Stimulated activated CD8-positive, alpha-beta memory T cell treated with anti-CD3 and anti-CD28 coated beads, Interleukin-15, amount 100 ng/mL, for 1 hour (primary cell): Measurements from ENCODE around the gene NCBP2L.
A peak's percentile ranks its signal among the peaks of the same experiment; 100 is the strongest.
"Not testable (repeated sequence)": the region's sequence is repeated elsewhere in the genome, so short reads cannot be mapped to it uniquely, and the experiment has no call there.

Source experiments
- DNase-seq: peaks from one replicate; pipeline ENCODE4 v3.0.0-alpha.2; 2020; ENCODE audit warnings: low read depth

Gene NCBP2L

DNA sequence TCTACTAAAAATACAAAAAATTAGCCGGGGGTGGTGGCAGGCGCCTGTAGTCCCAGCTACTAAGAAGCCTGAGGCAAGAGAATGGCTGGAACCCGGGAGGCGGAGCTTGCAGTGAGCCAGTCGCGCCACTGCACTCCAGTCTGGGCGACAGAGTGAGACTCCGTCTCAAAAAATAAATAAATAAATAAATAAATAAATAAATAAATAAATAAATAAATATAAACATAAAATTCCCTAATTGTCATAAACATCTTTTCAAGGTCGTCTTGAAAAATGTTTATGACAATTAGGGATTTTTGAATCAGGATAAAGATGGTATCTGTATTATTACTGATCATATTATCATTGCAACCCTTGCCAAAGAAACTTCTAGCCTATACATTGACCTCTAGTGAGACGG lies 32.5 kb downstream of the NCBP2L start:
- not testable (repeated sequence) for DNase-seq

DNA sequence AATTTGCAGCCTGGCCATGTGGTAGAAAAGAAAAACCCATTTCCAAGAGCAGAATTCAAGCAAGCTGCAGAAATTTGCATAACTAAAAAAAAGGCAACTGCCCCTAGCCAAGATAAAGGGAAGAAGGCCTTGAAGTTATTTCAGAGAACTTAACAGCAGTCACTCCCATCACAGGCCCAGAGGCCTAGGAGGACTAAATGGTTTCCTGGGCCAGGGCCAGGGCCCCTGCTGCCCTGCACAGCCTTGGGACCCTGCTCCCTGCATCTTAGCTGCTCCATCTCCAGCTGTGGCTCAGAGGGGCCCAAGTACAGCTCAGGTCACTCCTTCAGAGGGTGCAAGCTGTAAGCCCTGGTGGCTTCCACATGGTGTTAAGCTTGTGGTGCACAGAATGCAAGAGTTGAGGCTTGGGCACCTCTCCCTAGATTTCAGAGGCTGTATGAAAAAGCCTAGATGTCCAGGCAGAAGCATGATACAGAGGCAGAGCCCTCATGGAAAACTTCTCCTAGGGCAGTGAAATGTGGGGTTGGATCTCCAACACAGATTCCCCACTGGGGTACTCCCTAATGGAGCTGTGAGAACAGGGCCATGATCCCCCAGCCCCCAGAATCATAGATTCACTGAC lies 41.5 kb downstream of the NCBP2L start:
- no peak for DNase-seq

DNA sequence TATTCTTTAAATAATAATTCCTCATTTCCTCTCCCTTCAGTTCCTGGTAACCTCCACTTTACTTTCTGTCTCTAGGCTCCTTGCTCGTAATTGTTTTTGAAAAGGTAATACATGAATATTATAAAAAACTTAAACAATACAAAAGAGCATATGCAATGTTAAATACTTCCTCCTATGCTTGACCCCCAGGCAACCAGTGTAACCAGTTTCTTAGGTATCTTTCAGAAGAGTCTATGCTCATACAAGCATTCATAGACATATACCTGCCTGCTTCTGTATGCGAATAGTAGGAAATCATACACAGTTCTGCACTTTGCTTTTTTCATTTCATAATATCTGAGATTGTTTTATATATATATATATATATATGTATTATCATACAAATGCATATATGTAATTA lies 45.5 kb downstream of the NCBP2L start:
- no peak for DNase-seq

DNA sequence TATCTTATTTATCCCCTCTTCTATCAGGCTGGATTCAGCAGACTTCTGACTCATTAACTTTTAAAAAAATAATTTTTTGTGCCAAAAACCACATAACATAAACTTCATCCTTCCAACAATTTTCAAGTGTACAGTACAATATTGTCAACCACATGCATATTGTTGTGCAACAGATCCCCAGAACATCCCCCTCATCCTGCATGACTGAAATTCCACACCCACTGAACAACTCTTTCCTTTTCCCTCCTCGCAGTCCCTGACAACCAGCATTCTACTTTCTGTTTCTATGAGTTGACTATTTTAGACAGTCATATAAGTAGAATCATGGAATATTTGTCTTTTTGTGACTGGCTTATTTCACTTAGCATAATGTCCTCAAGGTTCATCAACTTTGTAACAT lies 45.9 kb downstream of the NCBP2L start:
- no peak for DNase-seq

DNA sequence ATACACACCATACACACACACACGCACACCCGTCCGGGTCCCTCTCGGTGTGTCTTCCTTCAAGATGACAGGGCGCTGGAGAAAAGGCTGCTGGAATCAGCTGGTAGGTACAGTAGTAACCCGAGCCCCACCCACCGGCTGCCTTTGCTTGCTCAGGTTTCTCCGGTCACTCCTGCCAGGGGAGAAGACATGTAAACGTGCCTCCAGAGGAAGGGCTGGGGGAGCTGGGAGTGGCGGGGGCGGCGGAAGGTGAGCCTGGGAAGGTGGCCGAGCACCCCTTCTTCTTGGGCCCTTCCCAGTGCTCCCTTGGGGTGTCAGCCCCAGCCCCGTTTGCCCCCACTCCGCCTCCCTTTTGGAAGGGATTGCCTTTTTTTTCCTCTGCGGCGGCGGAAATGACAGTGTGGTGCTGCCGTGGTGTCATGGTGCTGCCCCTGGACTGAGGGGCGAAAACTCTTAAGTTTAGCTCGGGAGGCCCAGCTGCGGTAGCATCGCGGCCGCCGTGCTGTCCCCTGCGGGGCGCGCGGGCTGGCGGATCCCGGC lies 48.2 kb downstream of the NCBP2L start, which contains the start of gene MID2:
TSS of gene MID2 (plus strand) at position 169 of the 540 bp plus-strand sequence. CDS start 561 bp downstream, outside the sequence.
- DNase-seq, result peak; percentile 8

DNA sequence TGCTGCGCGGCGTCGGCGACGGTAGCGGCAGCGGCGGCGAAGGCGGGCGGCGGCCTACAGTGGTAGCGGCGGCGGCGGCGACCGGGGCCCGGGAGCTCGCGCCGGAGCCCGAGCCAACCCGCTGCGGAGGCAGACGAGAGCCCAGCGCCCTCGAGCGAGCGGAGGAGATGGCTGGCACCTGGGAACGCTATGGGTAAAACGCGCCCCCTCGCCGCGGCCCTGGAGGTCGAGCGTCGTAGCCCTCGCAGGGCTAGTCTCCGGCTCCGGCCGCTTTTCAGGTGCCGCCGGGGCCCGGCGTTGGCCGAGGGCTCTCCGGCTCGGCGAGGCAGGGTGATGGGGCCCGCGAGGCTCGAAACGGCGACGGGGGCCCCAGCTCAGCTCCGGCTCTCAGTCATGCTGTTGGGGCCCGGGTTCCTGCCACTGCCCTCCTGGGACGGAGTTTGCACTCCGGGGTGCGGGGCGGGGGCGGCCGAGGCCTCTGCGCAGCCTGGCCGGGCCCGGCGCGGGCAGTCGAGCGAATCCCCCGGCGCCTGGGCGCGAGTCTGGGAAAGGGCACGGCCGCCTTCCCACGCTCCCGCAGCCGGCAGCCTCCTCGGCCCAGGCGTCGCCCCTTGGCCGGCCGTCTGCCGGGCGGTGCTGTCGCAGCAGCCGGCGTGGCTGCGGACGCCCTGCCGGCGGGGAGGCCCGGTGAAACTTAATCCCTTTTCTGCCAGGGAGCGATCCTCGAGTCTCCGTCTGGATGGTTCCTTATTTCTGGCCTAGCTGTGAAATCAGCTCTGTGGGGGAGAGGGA lies 48.9 kb downstream of the NCBP2L start:
- no peak for DNase-seq

DNA sequence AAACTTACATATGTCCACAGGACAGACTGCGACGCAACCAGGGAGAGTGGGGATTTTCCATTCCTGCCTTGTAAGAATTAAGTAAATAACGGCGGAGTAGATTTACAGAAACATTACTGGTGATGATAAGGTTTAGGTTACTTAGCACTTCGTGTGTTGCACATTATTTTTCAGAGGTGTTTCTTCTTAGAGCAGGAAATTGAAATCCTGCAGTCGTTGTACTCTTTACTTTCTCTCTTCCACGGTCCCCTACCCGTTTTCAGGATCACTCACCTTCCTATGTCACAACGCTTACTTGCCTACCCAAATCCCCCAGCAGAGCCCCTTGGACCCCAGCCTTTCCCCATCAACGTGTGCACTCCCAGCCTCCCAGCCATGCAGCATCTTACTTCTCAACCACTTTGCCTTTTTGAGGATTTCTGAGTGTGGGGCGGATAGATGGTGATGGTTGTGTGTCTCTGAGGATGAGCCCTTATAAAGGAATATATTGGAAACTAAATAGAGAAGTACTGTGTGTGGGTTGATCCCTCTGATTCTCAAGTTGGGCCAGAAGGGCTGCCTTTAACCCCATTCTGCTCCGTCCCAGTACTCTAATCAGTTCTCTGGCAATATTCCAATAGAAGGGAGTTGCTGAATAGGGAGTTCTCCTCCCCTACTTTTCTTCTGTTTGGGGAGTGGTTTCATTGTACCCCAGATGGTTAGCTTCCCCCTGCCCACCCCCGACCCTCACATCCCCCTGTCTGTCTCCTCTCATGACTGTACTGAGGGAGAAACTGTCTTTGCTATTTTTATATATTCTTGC lies 49.7 kb downstream of the NCBP2L start:
- DNase-seq, result no peak

DNA sequence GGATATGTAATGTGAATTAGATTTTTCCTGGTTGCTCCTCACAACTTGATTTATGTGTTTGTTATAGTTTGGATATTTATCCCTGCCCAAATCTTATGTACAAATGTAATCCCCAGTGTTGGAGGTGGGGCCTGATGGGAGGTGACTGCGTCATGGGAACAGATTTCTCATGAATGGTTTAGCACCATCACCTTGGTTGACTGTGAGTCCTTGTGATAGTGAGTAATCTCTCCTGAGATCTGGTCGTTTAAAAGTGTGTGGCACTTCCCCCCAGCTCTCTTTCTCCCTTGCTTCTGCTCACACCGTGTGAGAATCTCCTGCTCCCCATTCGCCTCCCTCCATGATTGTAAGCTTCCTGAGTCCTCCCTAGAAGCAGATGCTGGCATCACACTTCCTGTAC lies 50.3 kb downstream of the NCBP2L start:
- no peak for DNase-seq

DNA sequence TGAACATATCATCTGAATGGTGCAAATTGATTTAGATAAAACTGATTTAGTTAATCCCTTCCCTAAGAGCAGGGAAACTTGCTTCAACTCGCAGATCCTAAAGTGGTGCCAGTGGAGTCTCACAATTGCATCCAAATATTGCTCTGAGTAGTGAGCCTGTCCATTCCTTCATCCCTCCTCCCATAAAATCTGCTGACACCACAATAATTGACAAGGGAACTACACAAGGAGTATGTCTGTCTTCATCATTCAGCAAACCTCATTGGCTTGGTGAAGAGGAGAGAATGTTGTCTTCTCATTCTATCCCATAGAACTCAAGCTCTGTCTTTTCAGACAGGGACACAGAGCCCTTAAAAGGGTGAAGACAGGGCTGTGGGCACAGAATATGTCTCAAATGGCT lies 52.3 kb downstream of the NCBP2L start:
- DNase-seq, result no peak

DNA sequence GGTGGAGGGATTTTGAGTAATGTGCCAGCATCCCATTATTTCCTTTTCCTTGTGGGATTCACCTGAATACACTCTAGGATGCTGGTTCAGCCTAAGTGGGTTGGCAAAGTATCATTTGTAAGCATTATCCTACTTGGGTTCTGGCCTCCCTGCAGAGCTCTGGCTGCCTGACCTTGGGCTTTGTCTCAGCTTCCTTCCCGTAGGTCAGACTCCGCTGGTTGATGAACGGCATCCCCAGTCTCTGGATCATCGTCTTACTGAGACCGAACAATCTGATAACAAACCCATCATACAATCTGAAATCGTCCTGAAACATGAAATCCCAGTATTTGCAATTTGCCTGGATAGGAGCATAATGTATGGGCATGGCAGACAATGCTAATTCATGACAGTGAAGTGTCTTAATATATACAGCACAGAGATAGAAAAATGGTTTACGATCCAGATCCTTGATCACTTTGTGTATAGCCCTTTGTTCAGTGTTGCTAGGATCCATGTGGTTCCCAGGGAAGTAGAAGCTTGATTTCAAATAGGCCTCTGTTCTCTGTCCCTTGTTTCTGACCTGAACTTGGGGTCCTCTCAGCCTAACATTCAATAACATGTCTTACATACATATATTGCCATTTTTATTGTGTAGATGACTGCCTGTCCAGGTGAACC lies 53.7 kb downstream of the NCBP2L start:
- no peak for DNase-seq

DNA sequence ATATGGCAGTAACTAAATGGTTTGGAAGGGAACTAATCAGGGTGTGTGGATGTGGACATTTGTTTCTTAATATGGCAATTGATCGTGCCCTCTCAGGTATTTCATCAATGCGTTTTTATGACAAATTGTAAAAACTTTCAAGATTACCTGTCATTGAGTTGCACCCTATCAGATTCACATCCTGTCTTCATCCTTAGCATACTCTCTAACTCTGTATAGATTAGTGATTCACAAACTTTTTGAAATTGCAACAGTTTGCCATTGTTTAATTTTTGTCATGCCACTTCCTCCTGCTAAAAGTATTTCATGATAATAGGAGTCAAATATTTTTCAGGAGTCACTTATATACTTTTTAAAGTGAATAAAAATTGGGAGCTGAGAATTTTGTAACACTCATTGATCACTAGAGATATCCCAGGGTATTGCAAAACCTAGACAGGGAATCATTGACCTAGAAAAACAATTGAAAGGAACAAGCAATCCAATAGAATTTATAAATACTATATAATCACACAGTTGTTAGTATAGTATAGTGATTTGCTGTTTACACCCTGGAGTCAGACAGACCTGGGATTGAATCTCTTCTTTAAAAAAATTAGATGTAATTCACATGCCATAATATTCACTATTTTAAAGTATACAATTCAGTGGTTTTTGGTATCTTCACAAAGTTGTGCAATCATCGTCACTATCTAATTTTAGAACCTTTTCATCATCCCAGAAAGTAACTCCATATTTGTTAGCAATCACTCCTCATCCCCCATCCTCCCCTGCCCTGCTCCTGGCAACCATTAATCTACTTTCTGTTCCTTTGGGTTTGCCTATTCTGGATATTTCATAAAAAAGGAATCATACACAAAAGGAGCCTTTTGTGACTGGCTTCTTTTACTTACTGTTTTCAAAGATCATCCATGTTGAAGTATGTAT lies 57.0 kb downstream of the NCBP2L start:
- DNase-seq, result no peak

DNA sequence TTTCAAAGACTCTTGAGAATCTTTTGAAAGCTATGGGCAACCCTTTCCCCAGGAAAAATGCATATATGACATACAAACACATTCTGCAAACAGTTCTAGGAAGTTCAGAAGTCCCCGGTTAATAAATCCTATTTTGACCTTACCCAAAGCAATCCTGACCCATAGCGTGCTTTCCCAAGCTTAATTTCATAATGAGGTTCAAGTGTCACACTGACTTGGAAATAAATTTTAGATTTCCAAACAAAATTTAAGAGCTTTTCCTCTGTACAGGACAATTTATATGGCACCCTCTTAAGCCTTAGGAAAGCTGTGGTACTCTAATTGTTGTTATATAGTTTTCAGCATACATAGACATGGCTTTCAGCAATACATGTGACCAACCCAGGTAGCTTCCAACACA lies 59.4 kb downstream of the NCBP2L start:
- no peak for DNase-seq

DNA sequence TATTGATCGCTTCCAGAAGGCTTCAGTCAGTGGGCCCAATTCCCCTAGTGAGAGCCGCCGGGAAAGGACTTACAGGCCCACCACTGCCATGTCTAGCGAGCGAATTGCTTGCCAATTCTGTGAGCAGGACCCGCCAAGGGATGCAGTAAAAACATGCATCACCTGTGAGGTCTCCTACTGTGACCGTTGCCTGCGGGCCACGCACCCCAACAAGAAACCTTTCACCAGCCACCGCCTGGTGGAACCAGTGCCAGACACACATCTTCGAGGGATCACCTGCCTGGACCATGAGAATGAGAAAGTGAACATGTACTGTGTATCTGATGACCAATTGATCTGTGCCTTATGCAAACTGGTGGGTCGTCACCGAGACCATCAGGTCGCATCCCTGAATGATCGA lies 63.4 kb downstream of the NCBP2L start:
- DNase-seq, result no peak

DNA sequence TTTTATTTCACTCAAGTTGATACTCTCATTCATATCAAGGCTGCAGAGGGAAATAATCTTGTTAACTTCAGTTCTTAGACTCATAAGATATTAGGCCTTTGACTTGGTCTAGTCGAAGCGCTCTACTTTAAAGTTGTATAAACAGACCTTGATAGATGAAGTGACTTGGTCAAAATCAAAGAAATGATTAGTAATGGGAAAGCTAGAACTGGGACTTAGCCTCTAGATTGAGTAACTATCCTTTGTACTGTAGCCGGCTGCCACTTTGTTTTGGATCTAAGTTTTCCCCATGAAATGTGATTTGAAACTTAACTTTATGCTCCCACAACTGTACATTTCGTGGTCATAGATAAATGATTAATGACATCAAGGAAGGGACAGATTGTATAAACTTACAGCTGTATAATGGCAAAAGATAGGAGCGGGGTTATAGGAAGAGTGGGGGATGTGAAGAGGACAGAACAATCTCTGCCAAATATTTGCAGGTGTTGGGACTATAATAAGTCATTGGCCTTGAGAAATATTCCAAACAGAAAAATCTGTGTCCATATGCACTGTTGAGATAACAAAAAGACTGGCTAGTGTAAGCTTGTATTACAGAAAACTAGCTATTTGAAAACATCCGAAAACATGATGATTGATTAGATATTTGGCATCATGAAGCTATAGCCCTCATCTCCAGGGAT lies 65.3 kb downstream of the NCBP2L start:
- DNase-seq, result no peak
